ENCODE data around the gene CCDC18.
"Not testable (repeated sequence)": the region's sequence is repeated elsewhere in the genome, so short reads cannot be mapped to it uniquely, and the experiment has no call there.

The CCDC18 gene

GRCh38 chr1:93172778-93173177 lies 7.7 kb upstream of the CCDC18 start:
- DNase-seq: no peak

DNA sequence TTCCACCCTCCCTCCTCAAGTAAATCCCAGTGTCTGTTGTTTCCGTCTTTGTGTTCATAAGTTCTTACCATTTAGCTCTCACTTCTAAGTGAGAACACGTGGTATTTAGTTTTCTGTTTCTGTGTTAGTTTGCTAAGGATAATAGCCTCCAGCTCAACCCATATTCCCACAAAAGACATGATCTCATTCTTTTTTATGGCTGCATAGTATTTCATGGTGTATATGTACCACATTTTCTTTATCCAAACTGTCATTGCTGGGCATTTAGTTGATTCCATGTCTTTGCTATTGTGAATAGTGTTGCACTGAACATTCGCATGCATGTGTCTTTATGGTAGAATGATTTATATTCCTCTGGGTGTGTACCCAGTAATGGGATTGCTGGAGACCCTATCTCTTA lies 5.9 kb upstream of the CCDC18 start:
- DNase-seq: not testable (repeated sequence)

- peak in 1 of 3 experiments; percentile 33 for DNase-seq
These were observed 2.5 kb upstream of the CCDC18 start for GRCh38 chr1:93177991-93178390.

- DNase-seq: peak in 1 of 3 experiments; percentile 33
These were observed 2.1 kb upstream of the CCDC18 start for GRCh38 chr1:93178418-93178817.

DNA sequence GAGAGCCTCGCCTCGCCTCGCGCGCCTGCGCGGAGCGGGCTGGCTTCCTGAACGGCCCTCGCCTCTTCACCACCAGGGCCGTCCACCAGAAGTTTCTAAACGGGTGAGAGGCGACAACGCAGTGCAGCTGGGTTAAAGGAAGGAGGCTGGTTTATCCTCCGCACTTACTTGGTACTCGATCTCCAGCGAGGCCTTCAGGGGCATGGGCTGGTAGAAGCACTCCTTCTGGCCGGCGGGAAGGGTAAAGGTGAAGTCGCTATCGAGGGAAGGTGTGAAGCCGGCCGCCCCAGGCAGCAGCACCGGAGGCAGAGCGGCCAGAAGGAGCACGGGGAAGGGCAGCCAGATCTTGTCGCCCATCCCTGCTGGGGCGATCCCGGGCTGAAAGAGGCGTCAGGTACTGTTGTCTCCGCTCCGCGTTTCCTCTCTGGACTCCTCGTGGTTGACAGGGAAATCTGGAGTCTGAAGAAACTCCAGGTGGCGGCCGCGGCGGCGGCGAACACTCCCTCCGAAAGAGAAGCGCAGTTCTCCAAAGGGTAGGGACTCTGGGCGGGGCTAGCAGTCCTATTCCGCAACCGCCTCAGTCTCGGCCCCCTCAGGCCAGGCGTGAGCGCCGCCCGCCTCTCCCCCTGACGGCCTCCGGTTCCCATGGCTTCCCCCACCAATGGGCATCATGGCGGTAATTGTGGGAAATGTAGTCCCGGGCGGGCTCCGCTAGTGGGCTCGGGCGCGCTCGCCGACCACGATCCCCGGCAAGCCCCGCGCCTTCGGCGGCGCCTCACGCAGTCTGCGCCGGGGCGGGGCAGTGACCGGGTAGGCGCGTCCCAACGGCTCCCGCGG lies 420 bp upstream of the CCDC18 start, which contains the start of gene TMED5:
Gene TMED5, minus strand, starts transcription at position 528 of the 837 bp plus-strand sequence. Its CDS starts 171 bp downstream, at position 357.
- DNase-seq: peak; percentile 98 to 99 (median 98)

DNA sequence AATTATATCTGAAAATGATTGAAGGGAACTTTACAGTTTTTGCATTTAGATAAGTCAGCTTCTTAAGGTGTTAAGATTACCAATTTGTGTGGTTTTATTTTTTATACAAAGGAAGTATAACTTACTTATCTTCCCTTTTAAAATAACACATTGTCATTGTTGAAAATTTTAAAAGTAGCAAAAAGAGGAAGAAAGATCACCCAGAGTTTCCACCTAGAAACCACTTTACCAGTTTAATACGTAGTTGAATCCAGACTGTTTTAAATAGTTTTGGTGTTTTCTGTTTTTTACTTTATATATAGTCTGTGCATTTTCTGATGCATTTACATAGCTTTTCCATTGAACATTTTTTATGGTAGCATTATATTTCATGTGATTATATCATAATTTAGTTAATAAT lies 6.1 kb downstream of the CCDC18 start:
- no peak for DNase-seq

DNA sequence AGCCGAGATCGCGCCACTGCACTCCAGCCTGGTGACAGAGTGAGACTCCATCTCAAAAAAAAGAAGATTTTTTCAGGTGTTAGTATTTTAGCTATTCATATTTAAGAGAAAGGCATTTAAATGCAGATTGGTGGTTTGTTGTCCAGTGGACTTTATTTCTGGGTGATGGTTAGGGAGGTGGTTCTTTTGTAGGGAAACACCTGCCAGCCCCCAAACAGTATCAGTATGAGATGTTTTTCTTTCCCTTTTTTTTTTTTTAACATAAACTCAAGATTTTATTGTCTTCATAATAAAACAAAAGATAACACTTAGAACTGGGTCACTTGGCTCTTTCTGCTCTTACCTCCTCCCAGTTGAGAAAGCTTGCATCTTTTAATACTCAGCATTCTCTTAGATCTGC lies 9.9 kb downstream of the CCDC18 start:
- no peak for DNase-seq

GRCh38 chr1:93194231-93194990 lies 13.9 kb downstream of the CCDC18 start:
- no peak for DNase-seq

GRCh38 chr1:93196591-93196990 lies 16.1 kb downstream of the CCDC18 start:
- DNase-seq: no peak

- DNase-seq: no peak
These were observed 18.6 kb downstream of the CCDC18 start for GRCh38 chr1:93199150-93199549.

DNA sequence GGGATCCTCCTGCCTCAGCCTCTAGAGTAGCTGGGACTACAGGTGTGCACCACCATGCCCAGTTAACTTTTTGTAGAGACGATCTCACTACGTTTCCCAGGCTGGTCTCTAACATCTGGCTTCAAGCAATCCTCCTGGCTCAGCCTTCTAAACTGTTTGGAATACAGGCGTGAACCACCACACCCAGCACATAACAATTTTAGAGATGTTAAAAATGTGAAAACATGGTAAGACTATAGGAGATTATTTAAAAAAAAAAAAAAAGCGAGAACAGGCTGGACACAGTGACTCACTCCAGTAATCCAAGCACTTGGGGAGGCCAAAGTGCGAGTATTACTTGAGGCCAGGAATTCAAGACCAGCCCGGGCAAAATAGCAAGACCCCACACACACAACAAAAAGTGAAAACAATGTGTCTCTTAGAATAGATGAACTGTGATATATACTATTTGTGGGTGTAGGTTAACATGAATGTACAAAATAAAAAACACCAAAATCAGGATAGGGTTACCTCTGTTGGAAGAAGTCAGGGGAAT lies 19.6 kb downstream of the CCDC18 start:
- no peak for DNase-seq

DNA sequence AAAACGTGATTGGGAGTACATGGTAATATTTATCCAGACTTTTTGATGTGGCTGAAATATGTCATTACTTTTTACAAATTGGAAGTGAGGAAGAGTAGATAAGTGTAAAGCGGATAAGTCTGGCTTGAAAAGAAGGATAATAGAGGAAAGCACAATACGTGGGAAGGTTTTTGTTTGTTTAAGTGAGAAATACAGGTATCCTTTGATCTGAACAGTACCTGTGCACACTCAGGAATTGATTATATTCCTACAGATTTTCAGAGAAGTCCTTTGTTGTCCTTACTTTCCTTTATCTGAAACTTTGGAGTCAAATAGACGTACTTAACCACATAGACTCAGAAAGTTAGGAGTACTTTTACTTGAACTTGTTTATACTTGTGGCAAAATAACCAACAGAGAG lies 20.2 kb downstream of the CCDC18 start:
- DNase-seq: no peak

DNA sequence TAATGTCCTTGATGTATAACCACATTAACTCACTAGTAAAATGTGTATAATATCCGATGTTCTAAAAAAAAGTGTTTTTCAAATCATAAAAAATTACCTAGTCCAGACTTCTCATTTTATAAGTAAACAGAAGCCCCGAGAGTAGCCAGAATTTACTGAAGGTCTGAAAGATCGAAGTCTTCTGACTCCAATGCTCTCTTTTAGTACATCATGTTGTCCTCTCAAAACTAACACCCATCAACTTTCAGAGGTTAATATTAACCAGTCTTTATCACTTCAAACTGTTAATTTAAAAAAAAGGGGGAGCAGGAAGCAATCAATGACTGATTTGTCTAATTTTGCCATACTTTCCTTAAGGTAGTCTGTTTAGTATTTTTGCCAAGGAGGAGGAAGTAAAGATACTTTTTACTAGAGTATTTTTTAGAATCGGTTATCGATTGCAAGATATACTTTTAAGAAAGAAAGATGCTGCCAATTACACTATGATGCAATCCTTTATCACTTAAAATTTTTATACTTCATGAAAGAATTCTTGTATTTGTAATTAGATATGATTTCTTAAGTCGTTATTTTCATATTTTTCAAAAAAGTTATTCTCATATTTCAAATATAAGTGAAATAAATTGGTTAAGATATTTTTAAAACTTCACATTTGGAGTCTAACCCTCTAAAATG lies 25.5 kb downstream of the CCDC18 start:
- DNase-seq: no peak

DNA sequence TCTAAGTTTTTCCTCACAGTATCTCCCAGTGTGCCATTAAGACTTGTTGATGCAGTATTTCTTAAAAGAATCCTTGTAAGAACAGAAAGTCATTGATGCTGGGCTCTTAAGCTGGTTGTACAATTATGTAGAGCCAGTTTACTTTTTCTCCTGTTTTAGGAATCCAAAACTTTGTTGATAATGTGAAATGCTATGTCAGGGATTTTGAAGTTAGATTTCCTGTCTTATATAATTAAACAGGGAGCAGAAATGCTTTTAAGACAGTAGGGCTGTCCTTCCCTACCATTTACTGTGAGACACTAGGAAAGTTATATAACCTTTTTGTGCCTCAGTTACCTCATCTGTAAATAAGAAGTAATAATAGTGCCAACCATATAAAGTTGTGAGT lies 26.0 kb downstream of the CCDC18 start:
- no peak for DNase-seq

DNA sequence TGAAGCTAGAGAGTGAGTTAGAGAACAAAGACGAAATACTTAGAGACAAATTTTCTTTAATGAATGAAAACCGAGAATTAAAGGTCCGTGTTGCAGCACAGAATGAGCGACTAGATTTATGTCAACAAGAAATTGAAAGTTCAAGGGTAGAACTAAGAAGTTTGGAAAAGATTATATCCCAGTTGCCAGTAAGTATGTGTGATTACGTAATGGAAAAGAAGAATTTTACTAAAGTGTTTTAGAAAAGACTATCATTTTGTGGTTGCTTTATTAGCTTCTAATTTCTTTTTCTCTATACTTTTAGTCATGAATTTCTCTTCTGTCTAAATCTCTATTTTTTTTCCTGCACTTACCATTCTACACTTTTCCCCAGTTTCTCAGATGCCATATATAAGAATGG lies 26.7 kb downstream of the CCDC18 start:
- DNase-seq: no peak

DNA sequence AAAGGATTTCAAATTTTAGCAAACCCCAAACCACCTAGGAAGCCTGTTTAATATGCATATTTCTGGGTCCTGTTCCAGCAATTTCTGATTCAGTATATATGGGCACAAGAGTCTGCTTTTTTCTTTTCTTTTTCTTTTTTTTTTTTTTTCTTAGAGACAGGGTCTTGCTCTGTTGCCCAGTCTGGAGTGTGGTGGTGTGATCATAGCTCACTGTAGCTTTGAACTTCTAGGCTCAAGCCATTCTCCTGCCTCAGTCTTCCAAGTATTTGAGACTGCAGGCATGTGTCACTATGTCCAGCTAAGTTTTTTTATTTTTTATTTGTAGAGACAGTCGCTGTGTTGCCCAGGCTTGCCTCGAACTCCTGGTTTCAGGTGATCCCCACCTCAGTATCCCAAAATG lies 34.8 kb downstream of the CCDC18 start:
- DNase-seq: no peak

GRCh38 chr1:93219443-93219842 lies 38.9 kb downstream of the CCDC18 start:
- DNase-seq: no peak

GRCh38 chr1:93220716-93221115 lies 40.2 kb downstream of the CCDC18 start:
- not testable (repeated sequence) for DNase-seq

DNA sequence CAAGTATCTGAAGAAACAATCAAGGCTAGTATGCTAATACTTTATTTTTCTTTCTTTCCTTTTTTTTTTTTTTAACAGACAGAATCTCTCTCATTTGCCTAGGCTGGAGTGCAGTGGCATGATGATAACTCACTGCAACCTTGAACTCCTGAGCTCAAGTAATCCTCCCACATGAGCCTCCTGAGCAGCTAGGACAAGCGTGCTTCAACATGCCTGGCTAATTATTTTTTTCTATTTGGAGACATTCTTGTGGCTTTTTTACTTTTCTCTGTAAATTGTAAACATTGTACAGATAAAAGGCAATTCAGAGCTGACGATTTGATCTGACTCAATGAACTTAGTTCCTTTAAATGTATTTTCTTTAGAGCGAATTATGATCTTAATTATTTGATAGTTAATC lies 41.4 kb downstream of the CCDC18 start:
- no peak for DNase-seq

- DNase-seq: no peak
These were observed 42.6 kb downstream of the CCDC18 start for GRCh38 chr1:93223023-93223675.

DNA sequence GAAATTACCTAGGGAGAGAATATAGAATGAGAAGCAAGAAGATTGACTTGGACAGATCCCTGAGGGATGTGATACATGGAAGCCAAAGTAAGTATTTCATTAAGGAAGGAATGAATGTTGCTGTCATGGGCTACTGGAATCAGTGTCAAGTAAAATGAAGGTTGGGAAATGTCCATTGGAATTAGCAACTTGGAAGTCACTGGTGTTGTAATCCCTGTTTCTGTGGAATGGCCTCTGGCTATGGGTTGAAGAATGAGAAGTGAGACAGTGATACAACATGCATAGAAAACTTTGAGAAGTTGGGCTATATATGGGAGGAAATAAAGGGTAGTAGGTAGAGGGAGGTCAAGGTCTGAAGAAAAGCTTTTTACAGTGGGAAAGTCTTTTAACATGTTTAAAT lies 54.7 kb downstream of the CCDC18 start:
- DNase-seq: no peak

- no peak for DNase-seq
These were observed 56.5 kb downstream of the CCDC18 start for GRCh38 chr1:93237021-93237420.

GRCh38 chr1:93238425-93238824 lies 57.9 kb downstream of the CCDC18 start:
- peak in 1 of 3 experiments; percentile 30 for DNase-seq
